Activated CD8-positive, alpha-beta memory T cell treated with anti-CD3 and anti-CD28 coated beads, Interleukin-2, amount 50 U/mL, for 24 hours (primary cell): ENCODE results near the gene DENND2A.
"Not testable (repeated sequence)": the region's sequence is repeated elsewhere in the genome, so short reads cannot be mapped to it uniquely, and the experiment has no call there.

Experiments used
- DNase-seq: peaks from one replicate; pipeline ENCODE4 v3.0.0-alpha.2; 2020; ENCODE audit errors: extremely low read depth

Gene DENND2A

DNA sequence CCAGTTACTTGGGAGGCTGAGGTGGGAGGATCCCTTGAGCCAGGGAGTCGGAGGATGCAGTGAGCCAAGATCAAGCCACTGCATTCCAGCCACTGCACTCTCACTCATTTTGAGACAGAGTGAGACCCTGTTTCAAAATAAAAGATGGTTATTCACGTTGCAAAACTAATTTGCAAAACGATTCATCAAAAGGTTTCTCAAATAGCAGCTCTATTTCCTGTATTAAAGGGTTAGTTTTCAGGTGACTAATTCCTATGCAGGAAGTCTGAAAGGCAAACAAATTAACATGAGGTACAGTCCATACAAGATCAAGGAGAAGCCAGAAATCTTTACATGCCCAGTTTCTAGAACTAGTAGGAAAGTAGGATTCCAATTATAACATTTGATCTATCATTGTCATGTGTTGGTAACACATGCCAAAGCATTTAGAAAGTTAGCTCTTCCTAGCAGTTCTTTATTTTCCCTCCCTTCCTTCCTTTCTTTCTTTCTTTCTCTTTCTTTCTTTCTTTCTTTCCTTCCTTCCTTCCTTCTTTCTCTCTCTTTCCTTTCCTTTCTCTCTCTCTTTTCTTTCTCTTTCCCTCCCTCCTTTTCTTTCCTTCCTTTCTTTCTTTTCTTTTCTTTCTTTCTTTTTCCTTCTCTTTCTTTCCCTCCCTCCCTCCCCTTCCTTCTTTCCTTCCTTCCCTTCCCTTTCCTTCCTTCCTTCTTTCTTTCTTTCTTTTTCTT is 49.3 kb downstream of the DENND2A start:
- no peak for DNase-seq

DNA sequence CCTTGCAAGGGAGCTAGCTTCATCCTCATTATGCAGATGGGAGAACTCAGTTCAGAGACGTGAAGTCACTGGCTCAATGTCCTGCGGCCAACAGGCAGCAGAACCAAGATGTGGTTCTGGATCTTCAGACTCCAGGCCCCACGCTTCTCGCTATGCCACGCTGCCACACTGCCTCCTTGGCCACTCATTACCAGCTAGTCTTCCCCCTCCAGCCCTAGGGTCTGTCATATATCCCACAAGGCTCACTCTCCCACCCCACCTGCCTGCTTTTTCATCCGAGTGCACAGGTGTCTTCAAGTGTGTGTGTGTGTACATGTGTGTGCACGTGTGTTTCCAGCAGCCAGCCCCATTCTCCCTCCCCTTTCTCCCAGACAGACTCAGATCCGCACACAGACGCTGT is 53.4 kb downstream of the DENND2A start:
- no peak for DNase-seq

DNA sequence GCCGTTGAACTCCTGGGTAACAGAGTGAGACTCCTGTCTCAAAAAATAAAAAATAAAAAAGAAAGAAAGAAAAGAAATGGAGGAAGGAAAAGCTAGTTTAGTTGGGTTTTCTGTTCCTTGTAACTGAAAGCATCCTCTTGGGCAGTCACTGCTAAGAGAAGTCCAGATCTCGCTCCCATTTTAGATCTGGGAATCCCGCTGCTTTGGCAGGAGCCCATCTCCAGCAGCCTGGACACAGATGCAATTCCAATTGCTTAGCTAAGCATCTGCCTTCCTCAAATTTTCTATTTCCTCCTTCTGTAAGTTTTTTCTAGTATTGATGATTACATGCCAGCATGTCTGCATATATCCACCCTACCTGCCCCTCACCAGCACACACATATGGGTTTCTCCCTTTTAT is 54.1 kb downstream of the DENND2A start:
- DNase-seq, result no peak

DNA sequence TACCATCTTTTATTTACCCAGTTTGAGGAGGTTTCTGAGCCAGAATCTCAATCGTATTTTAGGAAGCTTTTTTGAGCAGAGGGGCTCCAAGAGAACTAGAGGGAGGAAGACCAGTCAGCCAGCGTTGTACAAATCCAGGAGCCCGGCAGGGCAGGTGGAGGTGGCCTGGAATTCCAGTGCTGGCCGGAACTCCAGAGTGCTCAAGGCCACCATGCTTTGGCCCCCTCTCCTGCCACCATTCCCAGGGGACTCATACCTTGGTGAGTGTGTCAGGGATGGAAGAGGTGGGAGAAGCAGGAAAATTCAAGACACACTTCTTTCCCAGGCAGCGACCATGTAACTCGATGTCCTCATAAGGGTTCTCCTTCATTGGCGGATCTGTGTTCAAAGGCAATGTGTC is 55.3 kb downstream of the DENND2A start:
- no peak for DNase-seq

DNA sequence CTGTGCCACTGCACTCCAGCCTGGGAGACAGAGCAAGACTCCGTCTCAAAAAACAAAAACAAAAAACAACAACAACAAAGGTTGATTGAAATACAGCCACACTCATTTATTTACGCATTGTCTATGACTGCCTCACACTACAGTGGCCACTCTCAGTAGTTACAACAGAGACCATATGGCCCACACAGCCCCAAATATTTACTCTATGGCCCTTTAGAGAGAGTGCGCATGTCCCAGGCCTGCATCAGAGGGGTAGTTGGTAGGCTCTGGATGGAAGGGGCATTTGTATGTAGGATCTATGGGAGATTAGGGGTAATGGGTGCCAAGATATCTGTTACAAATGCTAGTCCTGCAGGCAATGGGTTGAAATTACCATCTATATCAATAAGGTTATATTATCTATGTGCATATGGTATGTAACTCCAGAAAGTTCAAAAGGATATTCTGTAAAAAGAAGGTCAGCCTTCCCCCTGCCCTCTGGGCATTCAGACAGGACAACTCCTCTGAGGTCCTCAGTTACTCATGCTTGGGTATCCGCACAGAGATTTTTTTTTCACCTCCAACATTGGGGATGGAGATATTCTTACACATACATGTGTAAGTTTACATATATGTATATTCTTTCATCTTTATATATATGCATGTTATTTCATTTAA is 56.3 kb downstream of the DENND2A start:
- no peak for DNase-seq

DNA sequence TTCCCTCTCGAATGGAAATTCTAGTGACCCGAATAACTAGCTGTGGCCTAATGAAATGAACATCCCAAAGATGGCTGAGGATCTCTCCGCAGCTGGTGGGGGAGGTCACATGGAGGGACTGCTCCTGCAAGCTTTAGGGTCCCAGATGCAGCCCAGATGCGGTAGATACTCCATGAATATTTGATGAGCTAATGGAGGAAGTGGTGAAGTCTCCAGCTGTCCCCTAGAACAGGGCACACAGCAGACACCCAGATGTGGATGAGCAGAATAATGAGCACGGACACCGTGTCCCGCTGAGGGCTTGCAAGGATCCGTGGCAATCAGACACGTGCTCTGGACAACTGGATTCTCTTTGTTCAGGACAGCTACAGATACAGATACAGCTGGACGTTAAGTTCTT is 59.2 kb downstream of the DENND2A start:
- no peak for DNase-seq

DNA sequence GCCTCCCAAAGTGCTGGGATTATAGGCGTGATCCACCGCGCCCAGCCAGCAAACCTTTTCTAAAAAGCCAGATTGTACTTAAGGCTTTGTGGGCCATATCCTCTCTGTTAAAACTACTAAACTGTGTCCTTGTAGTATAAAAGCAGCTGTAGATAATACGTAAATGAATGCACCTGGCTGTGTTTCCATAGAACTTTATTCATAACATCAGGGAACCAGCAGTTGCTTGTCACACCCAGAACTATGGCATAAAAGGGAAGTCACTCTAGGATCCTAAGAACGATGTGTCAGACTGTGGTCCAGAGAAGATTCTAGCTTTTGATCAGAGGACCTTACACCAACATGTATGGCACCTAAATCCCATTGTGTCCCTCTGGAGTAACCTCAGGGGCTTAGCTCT is 63.0 kb downstream of the DENND2A start:
- DNase-seq, result no peak

DNA sequence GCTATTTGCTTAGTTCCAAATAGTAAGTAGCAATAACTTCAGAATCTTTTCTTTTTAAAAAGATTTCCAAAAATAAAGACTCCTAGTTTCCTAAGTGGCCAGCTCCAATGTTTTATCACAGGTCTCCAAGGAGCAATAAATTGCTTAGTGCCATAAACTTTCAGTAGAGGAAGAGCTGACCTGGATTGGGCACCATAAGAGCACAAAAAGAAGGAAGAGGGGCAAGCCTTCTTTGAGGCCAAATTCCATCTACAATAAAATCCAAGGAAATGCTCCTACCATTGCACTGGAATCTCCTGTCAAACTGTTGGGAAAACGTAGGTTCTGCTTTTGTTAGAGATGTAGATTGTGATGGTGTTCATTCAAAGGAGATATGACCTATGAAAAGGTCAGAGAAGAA is 64.0 kb downstream of the DENND2A start:
- no peak for DNase-seq

DNA sequence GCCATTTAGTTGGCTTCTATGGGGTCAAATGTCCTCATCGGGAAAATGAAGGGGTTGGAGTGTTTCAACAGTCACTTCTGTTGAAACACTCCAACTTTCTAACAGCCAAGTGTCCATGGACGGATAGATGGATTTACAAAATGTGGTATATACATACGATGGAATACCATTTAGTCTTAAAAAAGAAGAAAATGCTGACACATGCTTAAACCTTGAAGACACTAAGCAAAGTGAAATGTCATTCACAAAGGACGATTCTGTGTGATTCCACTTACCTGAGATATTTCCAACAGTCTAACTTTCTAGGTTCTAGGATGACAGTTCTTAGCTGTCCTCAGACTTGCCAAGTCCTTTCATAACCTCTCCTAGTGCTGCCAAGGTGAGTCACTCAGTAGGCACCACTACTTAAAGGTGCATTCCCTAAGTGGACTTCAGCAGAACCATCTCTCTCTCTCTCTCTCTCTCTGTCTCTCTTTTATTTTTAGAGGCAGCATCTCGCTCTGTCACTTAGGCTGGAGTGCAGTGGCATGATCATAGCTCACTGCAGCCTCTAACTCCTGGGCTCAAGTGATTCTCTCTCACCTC is 69.0 kb downstream of the DENND2A start:
- DNase-seq, result no peak

DNA sequence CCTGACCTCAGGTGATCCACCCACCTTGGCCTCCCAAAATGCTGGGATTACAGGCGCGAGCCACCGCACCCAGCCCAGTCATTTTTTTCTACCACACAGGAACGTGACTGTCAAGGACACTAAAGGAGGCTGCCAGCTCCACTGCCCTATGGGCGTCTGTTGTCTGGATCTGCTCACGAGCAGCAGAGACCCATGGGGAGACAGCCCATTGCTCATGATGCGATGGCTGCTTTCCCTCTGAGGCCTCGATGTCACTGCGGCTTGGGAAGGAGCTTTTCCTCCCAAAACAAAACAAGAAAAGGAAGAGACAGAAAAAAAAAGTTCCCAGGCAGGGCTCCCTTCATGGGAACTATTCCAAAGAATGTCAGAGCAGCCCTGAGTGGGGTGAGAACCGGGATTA is 70.5 kb downstream of the DENND2A start:
- no peak for DNase-seq

DNA sequence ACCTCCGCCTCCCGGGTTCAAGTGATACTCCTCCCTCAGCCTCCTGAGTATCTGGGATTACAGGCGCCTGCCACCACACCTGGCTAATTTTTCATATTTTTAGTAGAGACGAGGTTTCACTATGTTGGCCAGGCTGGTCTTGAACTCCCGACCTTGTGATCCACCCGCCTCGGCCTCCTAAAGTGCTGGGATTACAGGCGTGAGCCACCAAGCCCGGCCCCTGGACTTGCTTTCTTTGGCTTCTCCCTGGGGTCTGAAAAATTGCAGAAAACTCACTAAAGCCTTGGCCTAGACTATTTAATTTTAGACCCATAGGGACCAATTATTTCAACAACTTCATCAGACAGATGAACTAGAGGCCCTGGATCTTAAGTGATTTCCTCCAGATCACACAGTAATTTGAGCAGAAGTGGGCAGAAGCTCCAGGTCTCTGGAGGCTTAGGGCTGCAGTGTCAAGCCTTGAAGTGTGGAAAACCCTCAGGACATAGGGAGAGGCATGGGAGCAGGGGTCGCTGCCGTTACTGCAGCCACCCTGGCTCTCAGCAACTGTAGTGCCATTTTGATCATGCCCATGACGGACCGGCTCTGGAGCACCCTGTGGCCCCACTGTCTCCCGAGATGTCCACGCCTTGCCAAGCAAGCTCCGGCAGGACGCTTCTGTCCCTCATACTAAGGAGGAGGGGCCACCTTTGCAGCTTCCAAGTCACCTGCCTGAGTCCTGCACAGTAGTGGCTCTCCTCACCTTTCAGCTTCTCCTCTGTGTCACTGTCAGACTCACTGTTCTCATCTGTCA is 72.4 kb downstream of the DENND2A start:
- DNase-seq, result no peak

DNA sequence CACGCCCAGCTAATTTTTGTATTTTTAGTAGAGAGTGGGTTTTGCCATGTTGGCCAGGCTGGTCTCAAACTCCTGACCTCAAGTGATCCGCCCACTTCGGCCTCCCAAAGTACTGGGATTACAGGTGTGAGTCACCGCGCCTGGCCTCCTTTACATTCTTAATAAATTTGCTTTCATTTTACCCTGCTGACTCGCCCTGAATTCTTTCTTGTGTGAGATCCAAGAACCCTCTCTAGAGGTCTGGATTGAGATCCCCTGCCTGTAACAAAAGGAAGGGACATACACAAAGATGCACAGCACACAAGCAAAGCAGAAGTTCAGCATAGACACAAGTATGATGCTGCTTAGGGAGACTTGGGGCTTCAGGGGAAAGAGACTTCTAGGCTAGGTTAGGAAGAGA is 74.4 kb downstream of the DENND2A start:
- not testable (repeated sequence) for DNase-seq

DNA sequence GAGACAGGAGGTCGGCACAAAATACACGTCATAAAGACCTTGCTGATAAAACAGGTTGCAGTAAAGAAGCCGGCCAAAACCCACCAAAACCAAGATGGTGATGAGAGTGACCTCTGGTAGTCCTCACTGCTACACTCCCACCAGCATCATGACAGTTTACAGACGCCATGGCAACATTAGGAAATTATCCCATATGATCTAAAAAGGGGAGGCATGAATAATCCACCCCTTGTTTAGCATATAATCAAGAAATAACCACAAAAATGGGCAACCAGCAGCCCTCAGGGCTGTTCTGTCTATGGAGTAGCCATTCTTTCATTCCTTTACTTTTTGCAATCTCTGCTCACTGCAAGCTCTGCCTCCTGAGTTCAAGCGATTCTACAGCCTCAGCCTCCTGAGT is 74.9 kb downstream of the DENND2A start:
- DNase-seq, result not testable (repeated sequence)

DNA sequence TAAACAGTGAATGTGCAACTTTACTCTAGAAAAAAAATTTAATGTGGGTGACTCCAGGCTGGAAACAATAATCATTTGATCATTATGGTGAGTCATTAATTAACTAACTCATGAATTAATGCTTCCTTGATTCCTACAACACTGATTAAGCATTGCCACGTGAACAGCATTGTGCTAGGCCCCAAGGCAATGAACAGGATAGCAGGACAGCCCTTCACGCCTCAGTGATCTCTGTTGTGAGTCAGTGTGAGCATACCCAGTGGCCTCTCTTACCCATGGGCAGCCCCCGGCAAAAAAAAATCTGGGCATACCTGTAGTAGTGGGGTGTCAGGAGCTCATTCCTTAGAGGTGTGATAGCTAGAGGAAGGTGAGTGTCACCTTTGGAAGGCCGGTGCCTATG is 76.0 kb downstream of the DENND2A start:
- DNase-seq, result no peak

DNA sequence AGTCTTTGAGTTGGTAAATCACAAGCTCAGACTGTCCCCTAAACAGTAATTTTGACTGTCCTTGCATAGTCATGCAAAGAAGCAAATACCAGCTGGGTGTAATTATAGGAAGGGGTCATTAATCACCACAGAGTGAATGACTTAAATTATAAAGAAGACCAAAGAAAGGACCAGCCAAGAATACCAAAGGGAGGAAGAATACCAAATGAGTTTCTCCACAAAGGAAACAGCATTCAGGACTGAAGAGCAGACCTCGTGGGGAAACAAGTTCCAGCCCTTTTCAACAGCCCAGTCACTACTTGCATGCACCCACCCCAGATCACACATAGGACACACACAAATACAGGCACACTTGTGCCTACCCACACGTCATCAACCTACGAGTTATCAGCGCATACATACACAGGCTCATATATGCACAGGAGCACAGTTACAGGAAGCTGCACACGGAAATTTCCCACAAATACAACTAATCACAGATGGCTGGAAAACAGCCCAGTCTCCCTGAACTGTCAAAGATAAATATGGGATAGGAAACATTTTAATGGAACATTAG is 77.6 kb downstream of the DENND2A start:
- DNase-seq, result no peak

DNA sequence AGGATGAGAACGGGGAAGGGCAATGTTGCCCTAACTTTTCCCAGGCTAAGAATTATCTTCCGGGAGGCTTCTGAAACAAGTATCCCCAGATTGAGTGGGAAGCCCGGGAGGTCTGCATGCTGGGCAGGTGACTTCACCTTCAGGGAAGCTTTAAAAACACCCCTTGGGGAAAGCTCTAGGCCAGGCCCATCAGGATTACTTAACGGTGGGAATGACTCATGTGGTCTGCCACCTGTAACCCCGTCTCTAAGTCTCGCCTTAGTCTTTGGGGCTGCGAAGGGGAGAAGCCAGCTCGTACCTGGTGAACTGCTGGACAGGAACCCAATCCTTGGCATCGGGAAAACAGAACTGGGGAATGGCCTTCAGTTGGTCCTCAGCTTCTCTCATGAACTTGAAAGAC is 81.2 kb downstream of the DENND2A start:
- no peak for DNase-seq

DNA sequence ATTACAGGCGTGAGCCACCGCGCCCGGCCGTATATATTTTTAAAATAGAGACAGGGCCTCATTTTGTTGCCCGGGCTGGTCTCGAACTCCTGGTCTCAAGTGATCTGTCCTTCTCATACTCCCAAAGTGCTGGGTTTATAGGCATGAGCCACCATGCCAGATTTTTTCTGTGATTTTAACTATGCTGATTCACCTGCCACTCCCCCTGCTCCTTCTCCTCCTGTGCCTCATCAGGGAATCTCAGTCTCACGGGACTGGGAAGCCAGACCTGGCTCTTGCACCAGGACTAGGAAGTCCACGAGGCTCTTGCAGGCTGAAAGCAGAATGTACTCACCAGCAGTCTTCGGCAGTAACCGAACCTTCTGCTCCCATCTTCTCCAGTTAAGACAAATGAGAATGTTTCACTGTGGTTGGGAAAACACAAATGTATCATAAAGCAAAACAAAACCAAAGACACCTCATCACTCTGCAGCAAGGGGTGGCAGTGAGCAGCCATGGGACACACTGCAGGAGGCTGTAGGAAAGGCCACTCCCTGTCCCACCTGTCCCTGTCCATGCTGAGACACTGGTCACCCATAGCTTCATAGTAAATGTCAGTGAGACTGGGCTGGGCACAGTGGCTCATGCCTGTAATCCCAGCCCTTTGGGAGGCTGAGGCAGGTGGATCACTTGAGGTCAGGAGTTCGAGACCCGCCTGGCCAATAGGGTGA is 82.6 kb downstream of the DENND2A start:
- DNase-seq, result no peak

DNA sequence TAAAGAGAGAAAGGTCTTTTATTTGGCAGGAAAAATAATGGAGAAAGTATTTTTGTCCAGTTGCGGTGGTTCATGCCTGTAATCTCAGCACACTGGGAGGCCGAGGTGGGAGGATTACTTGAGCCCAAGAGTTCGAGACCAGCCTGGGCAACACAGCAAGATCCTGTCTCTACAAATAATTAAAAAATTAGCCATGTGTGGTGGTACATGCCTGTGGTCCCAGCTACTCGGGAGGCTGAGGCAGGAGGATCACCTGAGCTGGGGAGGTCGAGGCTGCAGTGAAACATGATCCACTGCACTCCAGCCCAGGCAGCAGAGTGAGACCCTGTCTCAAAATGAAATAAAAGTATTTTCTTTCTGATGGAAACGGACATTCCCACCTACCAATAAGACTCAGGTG is 83.5 kb downstream of the DENND2A start:
- DNase-seq, result no peak

DNA sequence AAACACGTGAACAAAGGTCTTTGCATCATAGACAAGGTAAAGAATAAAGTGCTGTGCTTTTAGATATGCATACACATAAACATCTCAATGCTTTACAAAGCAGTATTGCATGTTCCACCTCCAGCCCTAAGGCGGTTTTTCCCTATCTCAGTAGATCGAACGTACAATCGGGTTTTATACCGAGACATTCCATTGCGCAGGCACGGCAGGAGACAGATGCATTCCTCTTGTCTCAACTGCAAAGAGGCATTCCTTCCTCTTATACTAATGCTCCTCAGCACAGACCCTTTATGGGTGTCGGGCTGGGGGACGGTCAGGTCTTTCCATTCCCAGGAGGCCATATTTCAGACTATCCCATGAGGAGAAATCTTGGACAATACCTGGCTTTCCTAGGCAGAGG is 87.4 kb downstream of the DENND2A start:
- not testable (repeated sequence) for DNase-seq

DNA sequence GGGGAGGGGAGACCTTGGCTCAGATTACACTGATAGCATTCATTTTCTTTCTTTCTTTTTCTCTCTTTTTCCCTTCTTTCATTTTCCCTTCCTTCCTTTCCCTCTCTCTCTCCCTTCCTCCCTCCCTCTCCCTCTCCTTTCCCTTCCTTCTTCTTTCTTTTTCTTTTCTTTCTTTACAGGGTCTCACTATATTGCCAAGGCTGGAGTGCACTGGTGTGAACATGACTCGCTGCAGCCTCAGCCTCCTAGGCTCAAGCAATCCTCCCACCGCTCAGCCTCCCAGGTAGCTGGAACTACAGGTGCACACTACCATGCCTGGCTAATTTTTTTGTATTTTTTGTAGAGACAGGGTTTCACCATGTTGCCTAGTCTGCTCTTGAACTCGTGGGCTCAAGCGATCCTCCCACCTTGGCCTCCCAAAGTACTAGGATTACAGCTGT is 88.4 kb downstream of the DENND2A start:
- no peak for DNase-seq
